ENCODE data around the gene RNF111.
"Not testable (repeated sequence)": the region's sequence is repeated elsewhere in the genome, so short reads cannot be mapped to it uniquely, and the experiment has no call there.

RNF111 gene

DNA sequence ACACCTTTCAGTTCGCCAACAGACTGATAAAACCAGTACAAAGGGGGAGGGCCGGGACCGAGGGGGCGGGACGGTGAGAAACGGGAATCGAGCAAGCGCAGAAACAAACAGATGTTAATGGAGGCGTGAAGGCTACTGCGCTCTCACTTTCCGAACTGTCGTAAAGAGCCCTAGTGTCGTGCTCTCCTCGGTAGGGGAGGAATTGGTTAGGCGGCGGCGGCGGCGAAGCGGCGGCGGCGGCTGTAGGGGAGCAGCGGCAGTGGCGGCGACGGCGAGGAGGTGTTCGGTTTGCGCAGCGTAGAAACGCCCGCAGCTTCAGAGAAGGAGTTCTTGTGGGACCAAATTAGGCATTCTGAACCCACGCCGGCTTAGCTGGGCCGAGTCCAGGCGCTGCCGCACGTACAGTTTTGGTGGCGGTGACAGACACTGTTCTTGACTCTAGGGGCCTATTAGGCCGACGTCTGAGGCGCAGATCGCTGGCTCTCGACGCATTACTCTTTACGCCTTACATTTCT lies at the start of gene RNF111:
Gene RNF111 (plus strand): TSS at position 173 of the 515 bp plus-strand sequence. CDS start 43,160 bp downstream, outside the sequence.
- DNase-seq = peak; percentile 91

DNA sequence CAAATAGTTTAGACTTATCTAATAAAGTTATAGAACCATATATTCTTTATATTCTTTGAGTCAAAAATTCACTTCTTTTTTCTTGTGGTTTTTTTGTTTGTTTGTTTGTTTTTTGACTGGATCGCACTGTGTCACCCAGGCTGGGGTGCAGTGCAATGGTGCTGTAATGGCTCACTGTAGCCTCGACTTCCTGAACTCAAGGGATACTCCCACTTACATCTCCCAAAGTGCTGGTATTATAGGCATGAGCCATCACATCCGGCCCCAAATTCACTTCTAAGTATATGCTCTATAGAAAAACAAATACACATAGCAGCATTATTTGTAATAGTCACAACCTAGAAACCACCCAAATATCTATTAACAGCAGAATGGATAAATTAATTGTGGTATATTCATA lies 40.3 kb upstream of the RNF111 start:
- DNase-seq = no peak

DNA sequence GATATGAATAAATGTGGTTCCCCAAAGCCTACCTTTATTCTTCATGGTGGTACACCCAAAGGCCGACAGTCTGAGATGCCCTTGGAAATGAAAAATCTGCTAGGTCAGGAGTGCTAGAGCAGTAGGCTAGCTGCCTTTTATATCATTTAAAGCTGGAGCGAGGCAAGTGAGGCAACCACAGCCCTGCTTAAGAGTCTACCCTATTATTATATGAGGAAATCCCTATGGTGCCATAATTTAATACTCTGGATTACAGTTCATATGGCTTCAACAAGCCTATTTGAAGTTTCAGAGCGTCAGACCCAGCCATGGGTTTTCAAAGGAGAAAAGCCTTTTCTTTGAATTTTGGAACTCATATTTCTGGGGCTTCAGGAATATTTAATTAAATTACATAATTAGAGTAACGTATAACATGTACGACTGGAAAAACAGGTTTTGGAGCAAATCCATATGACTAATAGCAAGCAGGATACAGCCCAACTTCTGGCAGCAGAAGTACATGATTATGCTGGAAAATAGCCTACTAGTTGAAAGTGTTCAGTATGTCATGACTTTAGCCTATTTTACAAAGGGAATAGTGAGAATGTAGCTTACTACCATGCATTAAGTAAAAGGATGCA lies 36.0 kb upstream of the RNF111 start:
- DNase-seq = no peak

DNA sequence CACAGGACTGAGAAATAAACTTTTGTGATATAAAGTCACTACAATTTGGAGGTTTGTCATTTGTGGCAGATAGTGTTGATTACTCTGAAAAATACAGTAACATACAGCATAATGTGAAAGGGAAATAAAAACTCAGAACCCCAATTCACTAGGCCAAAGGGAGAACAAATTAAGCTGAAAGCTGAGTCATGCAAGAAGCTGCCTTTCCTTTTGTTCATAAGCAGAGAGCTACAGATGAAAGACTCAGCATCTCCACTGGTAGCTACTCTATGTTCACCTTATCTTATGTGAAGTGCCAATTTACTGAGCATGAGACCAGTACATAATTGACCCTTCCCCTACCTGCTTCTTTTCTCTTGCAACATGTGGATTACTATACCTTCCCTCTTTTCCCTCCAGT lies 34.7 kb upstream of the RNF111 start:
- DNase-seq = no peak

DNA sequence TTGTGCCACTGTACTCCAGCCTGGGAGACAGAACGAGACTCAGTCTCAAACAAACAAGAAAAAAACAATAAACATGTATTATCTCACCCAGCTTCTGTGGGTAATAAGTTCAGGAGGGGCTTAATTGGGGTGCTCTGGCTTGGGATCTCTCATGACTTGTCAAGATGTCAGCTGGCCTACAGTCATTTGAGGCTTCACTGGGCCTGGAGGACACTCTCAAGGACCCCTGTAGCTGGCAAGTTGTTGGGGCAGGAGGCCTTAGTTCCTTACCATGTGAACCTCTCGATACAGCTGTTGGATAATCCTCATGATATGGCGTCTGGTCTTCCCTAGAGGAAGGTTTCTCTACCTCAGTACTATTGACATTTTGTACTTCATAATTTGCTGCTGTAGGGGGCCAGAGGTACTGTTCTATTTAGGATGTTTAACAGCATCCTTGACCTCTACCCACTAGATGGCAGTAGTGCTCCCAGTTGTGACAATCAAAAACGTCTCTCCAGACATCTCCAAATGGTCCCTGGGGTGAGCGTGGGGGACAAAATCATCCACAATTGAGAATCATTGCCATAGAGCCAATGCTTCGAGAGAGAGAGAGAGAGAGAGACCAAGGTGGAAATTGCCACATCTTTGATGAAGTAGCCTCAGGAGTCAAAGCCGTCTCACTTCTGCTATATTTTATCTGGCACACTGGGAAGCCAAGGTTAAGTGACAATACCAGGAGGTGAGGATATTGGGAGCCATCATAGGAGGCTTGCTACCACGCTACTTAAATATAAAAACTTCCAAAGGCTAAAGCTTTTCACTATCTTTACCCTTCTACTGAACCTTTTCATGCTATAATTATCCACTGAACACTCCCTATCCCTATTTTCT lies 30.1 kb upstream of the RNF111 start:
- DNase-seq = peak; percentile 71

DNA sequence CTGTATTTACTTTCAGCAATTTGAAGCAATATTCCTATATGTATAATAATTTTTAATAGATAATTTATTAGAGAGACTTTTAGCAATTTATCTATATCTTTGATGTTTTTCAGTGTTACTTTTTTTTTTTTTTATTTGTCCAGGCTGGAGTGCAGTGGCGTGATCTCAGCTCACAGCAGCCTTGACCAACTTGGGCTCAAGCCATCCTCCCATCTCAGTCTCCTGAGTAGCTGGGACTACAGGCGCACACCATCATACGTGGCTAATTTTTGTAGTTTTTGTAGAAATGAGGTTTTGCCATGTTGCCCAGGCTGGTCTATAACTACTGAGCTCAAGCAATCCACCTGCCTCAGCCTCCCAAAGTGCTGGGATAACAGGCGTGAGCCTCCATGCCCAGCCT lies 28.7 kb upstream of the RNF111 start:
- no peak for DNase-seq

DNA sequence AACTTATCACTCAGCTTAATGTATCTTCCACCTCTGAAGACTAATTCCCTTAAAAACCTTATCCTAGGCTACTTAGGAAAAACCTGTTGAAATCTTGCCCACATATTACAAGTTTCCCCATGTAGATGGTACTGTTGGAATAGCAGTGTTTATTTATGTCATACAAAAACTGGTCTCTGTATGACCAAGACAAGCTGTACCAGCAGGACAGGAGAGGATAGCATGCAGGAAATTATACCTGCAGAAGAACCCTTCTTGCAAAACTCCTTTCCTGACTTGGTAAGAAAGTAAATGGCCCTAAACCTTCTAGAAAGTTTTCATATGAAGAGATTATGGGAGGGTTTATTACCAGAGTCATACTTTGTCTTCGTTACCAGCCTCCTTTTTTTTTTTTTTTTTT lies 25.3 kb upstream of the RNF111 start:
- DNase-seq = no peak

DNA sequence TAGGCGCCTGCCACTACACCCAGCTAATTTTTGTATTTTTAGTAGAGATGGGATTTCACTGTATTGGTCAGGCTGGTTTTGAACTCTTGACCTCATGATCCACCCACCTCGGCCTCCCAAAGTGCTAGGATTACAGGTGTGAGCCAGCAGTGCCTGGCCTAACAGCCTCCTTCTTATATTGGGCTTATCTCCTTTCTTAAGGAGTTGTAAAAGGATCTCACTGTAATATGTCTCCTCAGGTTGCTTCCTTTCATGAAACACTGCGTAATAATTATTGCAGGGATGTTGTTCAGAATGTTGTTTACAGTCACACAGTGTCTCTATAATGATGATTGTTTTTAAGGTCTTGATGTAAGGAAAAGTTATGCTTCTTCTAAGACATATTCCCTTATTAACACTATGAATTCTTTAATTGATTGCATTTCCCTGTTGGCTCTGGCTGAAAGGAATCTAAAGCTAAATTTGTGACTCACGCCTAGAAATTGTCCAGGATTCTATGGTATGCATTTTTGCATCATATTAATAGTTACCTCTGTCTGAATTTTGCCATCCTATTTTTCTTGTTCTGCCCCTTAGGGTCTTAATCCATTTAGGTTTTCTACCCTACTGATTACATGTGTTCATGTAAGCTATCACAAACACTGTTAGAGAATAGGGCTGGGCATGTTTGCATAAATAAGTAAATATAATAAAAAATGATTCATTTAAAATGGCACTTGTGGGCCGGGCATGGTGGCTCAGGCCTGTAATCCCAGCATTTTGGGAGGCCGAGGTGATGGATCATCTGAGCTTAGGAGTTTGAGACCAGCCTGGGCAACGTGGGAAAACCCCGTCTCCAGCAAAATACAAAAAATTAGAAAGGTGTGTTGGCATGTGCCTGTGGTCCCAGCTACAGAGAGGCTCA lies 24.5 kb upstream of the RNF111 start:
- DNase-seq = no peak

DNA sequence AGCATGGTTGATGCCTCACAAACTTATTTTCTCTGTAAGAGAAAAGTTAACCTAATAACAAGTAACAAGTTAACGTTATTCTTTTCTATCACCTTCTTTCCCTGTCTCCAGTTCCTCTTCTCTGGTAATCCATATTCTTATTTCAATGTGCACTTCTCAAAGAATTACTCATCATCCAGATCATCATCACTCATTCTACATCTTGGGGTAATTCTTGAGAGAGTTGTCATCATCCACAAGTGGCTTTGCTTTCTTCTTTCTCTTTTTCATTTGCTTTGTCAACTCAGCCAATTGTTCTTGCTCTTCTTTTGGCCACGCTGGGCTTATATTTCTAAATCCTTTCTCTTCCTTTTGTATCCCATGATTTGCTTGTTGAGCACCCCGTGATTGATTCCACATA lies 20.8 kb upstream of the RNF111 start:
- DNase-seq = no peak

DNA sequence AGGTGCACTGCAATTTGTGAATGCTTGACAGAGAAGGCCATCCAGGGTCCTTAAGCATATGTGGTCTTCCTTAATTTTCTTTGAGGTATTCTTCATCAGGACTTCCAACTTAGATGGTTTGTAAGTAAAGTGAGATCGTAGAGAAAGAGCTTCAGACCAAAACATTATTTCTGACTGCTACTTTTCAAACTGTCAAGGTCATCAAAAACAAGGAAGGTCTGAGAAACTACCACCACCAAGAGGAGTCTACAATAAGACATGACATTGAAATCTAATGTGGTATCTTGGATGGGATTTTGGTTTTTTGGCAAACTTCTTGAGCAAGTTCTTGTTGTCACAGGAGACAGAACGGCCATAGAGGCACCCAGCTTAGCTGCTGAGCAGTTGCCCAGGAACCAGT lies 20.0 kb upstream of the RNF111 start:
- DNase-seq = no peak

DNA sequence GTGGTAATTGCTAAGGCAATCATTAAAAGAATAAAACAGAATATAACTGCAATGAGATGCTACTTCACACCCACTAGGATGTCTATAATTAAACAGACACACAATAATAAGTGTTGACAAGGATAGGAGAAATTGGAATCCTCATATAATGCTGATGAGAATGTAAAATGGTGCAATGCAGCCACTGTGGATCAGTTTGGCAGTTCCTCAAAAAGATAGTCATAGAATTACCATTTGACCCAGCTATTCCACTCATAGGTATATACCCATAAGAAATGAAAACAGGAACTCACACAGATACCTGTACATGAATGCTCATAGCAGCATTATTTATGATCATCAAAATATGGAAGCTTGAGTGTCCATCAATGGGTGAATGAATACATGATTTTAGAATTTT lies 9.6 kb upstream of the RNF111 start:
- no peak for DNase-seq

DNA sequence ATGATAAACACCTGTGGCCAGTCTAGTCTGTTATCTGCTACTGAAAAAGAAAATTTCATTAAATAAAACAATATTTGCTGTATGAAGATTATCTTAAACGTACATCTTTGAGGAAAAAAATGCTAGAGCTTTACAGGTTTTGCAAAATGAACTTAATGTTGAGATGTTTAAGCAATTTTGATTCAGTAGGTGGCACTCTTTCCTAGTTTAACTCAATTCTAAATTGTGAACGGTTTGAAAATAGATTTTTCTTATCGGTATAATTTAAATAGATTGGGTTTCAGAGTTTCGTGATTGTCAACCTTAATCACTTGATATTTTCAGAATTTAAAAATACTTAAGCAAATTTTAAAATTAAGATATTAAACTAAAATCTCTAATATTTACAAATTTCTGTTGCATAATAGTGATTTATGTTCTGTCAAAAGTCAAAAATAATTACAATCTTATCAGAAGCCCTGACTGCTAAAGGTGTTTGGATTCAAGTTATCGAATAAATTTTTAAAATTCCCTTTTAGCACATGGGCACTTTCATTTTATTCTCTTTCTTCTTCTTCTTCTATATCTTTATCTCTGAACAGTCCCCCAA lies 7.0 kb upstream of the RNF111 start:
- DNase-seq = no peak

DNA sequence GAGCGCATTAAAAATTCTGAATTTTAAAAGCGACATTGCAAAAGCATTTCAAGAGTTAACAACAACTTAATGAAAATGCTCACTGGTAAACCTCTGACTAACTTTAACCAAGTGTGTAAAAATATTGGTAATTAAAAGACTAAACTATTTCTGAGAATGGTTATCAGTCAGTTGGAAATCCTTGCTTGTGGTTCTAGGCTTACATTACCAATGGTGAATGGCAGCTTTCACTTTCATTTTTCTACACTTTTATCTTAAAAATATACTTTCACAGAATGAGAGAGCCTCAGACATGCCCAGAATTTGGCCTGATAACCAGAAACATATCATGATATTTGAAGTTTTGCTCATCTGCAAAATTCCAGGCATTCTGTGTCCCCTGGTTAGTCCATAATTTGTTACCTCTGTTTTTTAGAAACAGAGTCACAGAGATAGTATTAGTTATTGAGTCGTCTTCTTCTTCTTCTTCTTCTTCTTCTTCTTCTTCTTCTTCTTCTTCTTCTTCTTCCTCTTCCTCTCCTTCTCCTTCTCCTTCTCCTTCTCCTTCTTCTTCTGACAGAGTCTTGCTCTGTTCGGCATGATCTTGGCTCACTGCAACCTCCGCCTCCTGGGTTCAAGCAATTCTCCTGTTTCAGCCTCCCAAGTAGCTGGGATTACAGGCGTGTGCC lies 5.5 kb upstream of the RNF111 start:
- no peak for DNase-seq

DNA sequence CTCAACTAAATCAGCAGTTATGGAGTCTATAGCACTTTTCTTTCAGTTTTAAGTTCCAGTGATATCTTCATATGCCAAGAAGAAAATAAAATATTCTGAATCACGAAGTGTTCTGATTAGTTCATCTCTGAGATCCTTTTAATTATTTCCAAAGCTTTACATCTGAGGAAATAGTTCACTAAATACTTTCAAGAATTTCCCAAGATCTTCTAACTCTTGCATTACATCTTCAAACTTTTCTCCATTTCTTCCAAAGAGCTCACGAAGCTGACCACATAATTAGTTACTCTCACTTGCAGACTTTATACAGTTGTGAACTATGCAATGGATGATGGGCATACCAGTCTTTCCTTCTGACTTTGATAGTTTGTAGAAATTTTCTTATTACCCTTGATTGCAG lies 4.2 kb upstream of the RNF111 start:
- DNase-seq = no peak

DNA sequence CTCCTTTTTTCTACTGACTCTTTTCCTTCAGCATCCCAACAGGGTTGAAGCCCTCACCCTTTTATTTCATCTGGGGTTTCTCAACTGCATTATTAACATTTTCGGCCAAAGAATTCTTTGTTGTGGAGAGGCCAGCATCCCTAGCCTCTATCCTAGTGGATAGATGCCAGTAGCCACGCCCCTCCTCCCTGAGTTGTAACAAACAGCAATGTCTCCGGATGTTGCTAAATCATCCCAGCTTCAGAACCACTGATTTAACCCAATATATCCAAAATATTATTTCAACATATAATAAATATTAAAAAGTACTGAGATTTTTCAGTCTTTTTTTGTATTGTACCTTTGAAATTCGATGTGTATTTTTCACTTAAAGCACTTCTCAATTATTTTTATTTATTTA lies 2.0 kb upstream of the RNF111 start:
- no peak for DNase-seq

DNA sequence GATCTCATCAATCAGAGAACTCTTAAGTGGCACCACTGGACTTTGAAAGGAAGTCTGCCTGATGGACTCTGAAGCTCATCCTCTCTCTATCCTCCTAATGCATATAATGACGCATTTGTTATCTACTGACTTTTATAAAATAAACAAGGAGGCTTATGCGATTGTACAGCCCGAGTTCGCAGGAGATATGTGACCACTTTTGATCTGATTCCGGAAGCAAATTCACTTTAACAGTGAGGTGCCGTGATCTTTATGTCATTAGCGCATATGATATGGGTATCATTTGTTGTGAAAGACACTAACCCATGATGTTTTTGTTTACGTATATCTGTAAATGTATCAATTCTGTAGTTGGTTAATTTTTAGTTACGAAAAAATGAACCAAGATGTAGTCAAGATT lies 427 bp upstream of the RNF111 start:
- no peak for DNase-seq

DNA sequence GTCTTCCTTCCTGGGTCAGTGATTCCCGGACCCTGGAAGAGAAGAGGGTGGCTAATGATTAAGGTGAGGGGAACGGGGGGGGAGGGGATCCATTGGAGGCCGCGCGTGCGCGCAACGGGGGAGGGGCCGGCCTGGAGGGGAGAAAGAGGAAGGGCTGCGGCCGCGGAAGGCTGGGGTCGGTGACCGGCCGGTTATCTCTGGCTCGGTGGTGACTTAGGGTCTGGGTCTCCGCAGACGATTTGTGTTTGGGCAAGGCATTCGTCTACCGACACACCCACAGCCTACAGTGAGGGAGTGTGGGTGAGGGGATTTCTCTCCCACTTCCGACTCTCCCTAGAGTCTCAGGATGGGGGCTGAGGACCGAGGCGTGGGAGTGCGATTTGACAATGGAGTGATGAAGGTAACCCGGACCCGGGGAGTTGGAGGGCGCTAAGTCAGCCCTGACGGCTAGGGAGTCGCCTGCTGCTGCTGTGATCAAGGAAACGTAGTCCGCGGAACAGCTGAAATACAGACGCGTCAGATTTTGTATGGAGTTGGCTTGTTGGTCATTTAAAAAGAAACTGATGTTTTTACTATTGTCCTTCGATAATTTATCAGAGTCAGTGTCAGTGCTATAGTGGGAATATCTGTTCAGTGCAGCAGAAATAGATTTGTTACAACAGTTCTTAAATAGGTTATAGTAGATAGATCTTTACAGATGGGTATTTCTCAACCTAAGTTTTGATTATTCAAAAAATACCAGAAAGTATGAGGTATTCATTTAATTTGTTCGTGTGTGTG lies 733 bp downstream of the RNF111 start:
- peak; percentile 74 for DNase-seq

DNA sequence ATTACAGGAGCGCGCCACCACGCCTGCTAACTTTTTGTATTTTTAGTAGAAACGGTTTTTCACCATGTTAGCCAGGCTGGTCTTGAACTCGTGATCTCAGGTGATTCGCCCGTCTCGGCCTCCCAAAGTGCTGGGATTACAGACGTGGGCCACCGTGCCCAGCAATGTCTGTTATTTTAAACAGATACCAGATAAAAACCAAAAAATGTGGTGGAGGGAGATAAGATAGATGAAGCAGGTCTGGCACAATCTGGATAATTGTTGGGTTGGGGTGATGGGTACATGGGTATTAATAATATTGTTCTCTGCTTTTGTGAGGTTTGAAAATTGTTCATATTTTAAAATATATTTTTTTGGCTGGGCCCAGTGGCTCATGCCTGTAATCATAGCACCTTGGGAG lies 4.7 kb downstream of the RNF111 start:
- DNase-seq = no peak

DNA sequence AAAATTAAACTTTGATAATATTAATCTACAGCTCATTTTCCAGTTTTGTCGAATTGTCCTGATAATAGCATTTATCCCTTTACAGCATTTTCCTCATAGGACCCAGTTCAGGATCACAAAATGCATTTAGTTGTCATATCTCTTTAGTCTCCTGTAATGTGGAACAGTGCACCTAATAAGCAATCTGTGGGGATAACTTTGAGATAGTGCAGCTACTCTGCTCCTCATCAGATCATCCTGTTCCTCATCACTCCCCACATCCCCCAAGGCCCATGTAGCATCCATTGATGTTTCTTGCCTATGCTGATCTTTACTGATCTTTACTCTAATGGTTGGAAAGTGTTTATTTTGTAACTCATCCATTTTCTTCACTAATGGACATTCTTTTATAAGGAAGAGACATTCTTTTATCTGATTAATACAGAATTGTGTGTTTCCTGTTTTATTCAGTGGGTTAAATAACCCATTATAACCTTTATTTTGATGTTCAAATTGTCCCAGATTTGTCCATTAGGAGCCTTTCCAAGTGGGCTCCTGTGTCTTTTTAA lies 7.5 kb downstream of the RNF111 start:
- DNase-seq = no peak

DNA sequence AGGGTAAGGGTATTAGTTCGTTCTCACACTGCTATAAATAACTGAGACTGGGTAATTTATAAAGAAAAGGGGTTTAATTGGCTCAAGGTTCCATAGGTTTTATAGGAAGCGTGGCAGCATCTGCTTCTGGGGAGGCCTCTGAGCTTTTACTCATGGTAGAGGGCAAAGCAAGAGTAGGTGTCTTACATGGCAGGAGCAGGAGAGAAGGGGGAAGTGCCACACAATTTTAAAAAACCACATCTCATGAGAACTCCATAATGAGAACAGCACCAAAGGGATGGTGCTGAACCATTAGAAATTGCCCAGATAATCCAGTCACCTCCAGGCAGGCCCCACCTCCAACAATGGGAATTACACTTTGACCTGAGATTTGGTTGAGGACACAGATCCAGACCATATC lies 12.2 kb downstream of the RNF111 start:
- DNase-seq = no peak

DNA sequence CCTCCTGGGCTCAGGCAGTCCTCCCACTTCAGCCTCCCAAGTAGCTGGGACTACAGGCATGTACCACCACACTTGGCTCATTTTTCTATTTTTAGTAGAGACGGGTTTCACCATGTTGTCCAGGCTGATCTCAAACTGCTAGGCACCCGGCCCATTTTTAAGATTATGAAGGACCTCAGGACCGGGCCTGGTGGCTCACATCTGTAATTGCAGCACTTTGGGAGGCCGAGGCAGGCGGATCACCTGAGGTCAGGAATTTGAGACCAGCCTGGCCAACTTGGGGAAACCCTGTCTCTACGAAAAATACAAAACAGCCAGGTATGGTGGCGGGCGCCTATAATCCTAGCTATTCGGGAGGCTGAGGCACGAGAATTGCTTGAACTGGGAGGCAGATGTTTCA lies 12.8 kb downstream of the RNF111 start:
- DNase-seq = not testable (repeated sequence)

Data from stimulated activated CD4-positive, alpha-beta T cell treated with anti-CD3 and anti-CD28 coated beads, Interleukin-15, amount 100 ng/mL, for 24 hours (primary cell).